DLD1 (cell line): ENCODE data around the gene BPI.
"Not testable (repeated sequence)": the region's sequence is repeated elsewhere in the genome, so short reads cannot be mapped to it uniquely, and the experiment has no call there.

Experiments used
- in situ Hi-C: cut with HindIII; loops from 2 replicates; pipeline ENCODE4 v1.10.0; 2017; ENCODE audit warnings: low sequenced_read_pairs

BPI gene

DNA sequence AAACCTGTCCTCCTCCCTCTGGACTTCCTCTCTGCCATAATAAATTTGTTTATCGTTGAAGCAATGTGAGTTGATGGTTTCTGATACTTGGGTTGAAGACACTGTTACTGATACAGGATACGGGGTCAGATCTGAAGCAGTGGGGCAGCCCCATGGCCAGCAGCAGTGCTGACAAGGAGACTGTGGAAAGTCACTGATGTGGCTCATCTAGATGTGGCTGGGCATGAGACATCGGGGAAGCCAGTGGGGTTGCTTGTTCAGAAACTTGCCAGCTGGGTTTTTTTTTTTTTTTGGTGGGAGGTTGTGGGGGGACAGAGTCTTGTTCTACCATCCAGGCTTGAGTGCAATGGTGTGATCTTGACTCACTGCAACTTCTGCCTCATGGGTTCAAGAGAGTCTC, 2.6 kb upstream of the BPI start:
- in situ Hi-C loops: no loop called here

DNA sequence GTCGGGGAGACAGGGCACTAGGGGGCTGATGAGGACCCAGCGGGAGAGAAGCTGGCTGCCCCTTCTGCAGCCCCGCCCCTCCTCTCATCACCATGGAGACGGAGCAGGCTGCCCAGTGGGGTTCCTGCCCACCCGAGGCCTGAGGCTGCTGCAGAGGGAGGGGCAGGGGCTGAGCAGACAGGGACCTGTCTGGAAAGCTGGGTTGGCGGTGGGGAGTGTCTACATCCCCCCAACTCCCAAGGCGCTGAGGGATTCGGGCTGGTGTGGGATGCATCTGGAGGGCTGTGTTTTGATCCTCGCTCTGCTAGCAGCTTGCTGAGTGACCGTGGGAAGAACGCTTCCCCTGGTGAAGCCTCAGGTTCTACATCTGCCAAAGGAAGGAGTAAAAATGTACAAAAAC, 1.2 kb upstream of the BPI start:
- in situ Hi-C loops: no loop called here

DNA sequence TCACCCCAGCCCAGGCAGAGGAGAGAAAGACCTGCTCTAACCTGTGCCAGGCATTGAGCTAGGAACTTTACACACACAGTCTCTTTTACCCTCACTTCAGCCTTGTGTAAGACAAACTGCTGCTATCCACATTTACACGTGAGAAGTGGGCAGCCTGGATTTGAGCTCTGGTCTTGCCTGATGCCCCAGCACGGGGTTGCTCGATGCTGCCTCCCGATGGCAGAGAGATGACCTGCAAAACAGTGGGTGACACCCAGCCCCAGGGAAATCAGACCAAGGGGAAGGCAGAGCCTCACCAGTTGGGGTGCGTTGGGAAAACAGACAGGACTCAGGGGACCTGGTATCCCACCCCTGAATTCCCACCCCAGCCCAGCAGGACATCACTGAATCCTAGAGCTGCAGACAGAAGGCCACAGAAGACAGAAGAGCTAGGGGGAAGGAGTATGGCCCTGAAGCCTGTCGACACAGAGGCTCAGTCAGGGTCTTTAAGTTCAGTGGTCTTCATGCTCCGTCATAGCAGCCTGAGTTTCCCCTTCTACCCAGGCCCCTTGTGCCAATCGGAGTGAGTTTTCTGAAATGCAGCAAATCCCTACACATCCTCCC, 990 bp downstream of the BPI start:
- in situ Hi-C loops: no loop called here

DNA sequence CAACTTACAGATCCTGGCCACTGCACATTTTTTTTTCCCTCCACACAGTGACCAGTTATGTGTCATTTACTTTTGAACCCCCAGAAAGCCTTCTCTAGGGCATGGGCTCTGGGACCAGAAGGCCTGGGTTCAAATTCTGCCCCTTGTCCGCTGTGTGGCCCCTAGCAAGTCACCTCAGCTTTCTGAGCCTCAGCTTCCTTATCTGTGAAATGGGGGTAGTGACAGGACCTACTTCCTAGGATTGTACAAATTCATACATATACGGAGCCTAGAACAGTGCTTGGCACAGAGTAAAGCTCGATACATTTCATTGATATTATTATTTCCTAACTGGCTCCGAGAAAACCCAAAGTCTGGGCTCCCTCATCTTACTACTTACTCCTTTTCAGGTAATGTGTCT, 1.6 kb downstream of the BPI start:
- in situ Hi-C loops: no loop called here

DNA sequence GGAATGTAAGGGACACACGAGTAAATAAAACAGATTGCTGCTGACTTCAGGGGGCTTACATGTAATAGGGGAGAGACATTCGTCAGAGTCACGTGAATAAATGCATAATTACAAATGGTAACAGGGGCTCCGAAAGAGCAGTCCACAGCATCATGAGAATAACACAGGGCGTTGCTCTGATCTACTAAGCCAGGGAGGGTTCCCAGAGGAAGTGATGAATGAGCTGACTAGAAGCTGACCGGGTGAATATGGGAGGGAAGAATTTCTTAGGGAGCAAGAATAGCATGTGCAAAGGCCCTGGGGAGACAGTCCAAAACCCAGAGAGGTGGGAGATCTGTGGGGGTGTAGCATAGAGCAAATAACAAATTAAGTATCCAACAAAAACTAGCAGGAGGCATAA, 2.4 kb downstream of the BPI start:
- in situ Hi-C loops: no loop called here

DNA sequence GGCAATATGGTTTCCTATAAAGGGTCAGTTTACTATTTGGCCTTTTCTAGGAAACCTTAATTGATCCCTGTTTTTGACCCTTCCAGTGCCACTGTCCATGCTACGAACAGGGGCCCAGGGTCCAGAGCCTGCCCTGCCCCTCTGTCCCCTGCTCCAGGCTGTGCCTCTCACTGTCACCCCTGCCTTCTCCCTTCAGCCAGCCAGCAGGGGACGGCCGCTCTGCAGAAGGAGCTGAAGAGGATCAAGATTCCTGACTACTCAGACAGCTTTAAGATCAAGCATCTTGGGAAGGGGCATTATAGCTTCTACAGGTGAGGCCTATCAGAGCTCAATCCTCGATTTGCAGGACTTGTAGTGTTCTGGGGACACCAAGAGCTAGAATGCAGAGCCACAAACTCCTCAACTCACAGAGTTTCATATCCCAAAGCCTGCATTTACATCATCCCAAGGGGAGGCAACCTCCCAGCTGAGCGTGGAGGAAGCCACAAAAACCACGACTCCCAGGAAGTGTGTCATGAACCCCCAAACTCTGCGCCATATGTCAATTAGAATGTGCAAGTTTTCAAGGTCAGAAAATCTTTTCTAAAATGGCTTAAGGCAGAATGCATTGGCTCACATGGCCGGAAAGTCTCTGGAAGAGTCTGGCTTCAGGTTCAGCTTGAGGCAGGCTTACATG, 3.6 kb downstream of the BPI start:
- in situ Hi-C loops: no loop called here

DNA sequence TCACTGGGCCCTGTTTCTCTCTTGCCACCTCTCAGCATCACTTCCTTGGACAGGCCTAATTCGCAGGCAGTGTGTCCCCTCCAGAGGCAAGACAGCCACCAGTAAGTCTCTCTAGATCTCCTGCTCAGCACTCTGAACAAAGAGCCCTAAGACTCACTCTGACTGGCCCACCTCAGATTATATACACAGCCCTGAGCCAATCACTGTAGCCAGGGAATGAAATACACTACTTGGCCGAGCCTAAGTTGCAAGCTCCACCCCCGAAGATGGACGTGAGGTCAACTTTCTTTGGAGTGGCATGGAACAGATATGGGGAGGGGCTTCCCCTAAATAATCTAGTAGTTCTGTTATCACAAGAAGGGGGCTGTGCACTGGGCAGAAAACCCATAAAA, 4.1 kb downstream of the BPI start:
- in situ Hi-C loops: no loop called here

DNA sequence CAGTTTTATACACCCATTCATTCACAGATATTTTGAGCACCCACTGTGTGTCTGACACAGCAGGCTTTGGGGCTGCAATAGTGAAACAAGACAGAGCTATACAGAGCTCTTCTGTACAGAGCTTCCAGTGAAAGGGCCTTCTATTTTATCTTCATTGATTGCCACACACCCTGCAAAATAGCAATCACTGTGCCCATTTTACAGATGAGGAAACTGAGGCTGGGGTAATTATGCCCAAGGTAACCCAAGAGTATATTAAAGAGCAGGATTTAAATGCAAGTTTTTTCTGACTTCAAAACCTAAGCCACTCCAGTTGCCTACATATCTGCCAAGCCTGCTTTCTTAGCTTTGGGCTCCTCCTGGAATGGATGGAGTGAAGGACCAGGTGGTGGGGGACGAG, 4.5 kb downstream of the BPI start:
- in situ Hi-C loops: no loop called here

DNA sequence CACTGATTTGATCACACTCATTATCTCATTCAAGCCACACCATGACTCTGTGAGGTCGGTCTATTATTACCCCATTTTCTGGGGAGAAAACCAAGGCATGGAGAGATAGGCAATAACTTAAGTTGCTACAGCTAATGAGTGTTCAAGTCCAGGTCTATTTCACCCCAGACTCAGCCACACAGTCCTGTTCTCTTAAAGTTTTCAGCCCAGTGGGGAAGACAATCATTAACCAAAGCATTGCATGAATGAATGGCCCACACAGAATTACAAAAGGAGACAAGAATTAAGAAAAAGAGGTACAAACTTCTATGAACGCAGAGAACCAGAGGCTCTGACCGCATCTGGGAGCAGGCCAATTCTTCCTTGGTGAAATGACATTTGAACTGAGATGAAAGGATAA, 7.1 kb downstream of the BPI start:
- in situ Hi-C loops: no loop called here

DNA sequence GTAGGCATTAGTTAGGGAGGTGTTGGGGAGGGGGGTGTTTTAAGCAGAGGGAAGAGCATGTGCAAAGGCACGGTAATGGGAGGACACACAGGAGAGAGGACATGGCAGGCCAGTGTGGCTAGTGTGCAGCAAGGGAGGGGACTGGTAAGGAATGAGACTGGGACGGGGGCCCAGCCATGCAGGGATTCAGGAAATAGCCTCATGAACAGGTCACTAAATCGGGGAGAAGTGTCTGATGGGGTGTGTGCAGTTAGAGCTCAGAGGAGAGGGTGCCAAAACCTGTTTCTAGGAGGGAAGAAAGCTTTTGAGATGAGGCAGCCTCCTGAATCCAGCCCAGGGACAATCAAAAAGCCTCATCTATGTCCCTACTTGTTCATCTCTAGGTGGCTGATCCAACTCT, 7.5 kb downstream of the BPI start:
- in situ Hi-C loops: no loop called here

DNA sequence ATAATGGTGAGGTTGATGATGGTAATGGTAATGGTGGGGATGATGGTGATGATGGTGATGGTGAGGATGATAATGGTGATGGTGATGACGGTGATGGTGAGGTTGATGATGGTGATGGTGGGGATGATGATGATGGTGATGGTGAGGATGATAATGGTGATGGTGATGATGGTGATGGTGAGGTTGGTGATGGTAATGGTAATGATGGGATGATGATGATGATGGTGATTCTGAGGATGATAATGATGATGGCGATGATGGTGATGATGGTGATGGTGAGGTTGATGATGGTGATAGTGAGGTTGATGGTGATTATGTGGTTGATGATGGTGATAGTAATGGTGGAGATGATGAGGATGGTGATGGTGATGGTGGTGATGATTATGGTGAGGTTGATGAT, 9.7 kb downstream of the BPI start:
- in situ Hi-C loops: no loop called here

DNA sequence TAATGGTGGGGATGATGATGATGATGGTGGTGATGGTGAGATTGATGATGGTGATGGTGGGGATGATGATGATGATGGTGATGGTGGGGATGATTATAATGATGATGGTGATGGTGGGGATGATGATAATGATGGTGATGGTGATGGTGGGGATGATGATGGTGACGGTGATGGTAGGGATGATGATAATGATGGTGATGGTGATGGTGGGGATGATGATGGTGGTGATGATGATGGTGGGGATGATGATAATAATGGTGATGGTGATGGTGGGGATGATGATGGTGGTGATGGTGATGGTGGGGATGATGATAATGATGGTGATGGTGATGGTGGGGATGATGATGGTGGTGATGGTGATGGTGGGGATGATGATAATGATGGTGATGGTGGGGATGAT, 10.4 kb downstream of the BPI start:
- in situ Hi-C loops: not testable (repeated sequence)

DNA sequence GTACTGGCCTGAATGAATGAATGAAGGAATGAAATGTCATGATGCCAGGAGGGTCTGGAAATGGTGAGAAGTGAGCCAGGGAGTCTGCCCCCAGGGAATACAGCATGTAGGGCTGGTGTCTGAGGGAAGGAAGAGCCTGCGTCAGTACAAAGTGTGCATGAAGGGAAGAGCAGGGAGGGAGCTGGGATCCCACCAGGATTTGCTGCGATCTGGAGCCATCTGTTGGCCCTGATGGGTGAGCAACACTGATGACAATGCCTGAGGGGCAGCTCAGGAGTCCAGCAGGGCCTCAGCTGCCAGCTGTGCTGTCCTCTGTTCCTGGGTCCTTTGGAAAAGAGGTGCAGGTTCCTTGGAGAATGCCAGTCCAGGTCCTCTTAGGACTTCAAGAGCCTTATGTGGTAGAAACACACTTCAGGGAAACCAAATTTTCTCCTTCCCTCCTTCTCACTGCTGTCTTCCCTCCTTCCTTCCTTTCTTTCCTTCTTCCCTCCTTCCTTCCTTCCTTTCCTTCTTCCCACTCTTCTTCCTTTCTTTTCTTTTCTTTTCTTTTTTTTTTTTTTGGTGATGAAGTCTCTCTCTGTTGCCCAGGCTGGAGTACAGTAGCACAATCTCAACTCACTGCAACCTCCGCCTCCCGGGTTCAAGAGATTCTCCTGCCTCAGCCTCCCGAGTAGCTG, 11.5 kb downstream of the BPI start:
- in situ Hi-C loops: no loop called here

DNA sequence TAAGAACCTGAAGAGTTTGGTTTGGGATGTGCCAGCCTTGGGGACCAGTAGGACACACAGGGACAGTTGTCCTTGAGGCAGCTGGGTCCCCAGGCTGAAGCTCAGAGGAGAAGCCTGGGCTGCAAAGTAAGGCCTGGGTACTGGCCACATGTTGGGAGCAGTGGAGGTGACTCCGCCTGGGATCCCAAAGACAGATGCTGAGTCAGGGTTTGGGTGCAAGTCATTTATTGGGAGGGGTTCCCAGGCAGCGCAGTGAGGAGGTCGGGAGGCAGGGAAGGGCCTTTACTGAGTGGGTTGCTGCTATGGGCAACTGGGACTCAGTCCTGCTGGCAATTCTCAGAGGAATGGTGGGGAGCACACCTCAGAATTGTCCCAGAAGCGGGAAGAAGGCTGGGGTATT, 12.4 kb downstream of the BPI start:
- in situ Hi-C loops: no loop called here

DNA sequence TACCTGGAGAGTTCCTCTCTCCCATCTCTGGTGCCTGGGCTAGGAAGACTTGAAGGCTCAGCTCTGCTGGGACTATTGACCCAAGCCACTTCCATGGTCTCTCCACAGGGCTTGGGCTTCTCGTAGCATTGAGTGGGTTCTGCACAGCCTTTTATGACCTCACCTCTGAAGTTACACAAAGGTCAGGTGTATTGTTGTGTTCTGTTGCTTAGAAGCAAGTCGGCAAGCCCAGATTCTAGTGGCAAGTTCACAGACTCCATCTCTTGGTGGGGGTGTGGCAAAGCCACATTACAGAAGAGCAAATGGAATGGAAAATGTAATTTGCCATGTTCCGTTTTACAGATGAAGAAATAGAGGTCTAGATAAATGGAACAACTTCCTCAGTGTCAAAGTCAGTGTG, 13.5 kb downstream of the BPI start:
- in situ Hi-C loops: no loop called here

DNA sequence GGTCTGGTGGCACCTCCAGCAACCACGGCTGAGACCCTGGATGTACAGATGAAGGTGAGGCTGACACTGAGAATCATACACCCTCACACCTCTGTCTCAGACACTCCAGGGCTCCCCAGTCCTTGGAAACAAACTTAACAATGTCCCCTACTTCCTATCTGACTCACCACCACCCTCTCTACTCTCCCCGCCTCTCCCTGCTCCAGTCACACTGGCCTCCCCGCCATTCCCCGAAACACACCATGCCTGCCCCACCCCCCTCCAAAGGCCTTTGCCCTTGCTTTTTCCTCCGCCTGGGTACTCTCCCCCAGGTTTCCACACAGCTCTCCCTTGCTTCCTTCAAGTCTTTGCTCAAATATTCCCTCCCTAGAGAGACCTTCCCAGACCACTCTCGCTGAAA, 16.3 kb downstream of the BPI start:
- in situ Hi-C loops: loop anchor here (5.0 to 10.0 kb wide), 3 partner anchors 57 to 245 kb away; no protein-coding TSS in a partner anchor

DNA sequence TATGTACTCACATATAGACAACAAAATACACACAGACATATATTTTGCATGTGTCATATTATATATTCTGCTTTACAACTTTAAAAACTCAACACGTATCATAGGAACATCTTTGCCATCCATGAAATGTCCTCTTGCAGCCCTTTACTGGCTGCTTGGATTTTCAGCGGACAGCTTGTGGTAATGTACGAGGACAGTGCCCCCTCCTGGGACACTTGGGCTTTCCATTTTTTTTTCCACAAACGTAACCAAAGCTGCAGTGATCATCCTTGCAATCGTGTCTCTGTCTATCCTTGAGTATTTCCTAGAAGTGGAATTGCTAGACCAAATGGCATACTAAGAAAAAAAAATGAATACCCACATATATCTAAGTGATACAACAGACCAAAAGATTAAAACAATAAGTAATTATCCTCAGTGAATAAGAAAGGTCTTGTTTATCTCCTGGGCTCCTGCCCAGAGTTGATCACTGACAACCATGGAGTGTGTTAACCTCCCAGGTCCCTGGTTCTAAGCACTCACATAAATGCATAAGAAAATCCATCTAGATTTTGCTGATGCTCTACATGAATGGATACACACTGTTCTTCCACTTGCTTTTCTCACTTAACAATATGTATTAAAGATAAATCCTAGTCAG, 18.1 kb downstream of the BPI start:
- in situ Hi-C loops: loop anchor here (5.0 to 10.0 kb wide), 3 partner anchors 55 to 247 kb away; no protein-coding TSS in a partner anchor

DNA sequence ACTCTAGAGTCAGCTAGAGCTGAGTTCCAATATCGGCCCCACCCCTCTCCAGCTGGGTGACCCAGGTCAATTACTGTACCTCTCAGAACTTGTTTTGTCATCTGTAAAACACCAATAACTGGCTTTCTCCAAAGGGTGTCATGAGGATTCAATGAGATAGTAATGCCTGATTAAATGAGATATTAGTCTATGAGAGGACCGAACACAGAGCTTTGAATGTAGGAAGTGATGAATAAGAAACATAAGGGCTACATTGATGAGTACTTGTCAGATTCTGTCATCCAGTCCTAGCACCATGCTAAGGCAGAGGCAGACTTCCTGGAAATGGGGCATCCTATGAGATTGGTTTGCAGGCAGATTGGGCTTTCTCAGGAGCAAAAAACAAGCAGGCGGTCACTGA, 20.2 kb downstream of the BPI start:
- in situ Hi-C loops: loop anchor here (5.0 to 10.0 kb wide), 3 partner anchors 53 to 249 kb away; no protein-coding TSS in a partner anchor

DNA sequence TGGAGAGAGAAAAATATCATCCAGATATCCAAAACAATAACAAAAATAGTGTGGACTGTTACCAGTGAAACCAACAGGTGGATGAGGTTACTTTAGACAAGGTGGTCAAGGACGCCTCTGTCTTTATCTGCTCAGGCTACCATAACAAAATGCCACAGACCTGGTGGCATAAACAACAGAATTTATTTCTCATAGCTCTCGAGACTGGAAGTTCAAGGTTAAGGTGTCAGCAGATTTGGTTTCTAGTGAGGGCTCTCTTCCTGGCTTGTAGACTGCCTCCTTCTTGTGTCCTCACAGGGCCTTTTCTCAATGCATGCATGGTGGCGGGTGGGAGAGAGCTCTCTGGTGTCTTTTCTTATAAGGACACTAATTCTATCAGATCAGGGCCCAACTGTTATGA, 21.2 kb downstream of the BPI start:
- in situ Hi-C loops: loop anchor here (10.0 kb wide), 1 partner anchor 250 kb away; no protein-coding TSS in a partner anchor

DNA sequence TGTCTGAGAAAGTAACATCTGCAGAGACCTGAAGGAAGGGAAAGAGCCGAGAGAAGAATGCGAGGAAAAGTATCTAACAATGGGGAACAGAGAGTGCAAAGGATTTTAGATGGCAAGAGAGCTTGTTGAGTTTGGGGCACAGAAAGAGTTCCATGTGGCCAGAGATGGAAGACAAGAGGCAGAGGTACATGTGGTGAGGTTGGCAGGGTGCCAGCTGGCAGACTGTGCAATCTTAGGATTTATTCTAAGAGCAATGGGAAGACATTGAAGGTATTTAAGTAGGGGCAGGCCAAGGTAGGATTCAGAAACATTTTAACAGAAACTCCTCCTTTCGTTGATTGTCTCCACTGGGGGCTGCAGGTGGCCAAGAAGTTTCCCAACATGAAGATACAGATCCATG, 21.9 kb downstream of the BPI start:
- in situ Hi-C loops: loop anchor here (10.0 kb wide), 1 partner anchor 251 kb away; no protein-coding TSS in a partner anchor

DNA sequence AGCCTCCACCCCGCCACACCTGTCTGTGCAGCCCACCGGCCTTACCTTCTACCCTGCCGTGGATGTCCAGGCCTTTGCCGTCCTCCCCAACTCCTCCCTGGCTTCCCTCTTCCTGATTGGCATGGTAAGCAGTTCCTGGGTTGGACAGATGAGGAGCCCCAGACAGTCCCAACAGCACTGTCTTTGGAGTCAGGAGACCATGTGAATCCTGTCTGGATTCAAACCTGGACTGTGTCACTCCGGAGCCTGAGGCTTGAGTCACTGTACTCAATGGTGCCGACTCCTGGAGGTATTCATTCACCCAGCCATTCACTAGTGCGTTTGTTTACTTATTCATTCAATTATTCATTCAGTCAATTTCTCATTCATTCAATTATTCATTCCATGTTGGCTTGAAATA, 22.4 kb downstream of the BPI start:
- in situ Hi-C loops: loop anchor here (10.0 kb wide), 1 partner anchor 252 kb away; no protein-coding TSS in a partner anchor

DNA sequence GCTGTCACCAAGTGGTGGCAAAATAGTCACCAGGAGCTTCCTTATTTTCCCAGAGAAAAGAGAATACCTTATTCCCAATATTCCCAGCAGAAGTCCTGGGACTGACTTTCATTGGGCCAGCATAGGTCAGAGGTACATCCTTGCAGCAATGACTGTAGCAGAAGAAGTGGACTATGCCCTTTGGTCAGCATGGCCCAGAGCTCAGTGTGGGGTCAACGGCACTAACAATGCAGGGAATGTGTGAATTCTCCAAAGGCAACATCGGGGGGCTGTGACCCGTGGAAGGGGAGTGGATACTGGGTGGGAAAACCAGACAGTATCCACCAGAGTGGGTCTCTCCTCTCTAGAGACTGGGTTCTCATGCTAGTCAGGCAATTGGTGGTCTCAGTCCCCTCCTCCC, 26.7 kb downstream of the BPI start:
- in situ Hi-C loops: no loop called here
